Liver (tissue), 9 donors: ENCODE results near the gene HOXA7. TPM values are rescaled to one million over a fixed set of nuclear protein-coding genes. Genes with fewer than 3 reads are reported as not detected.

ENCODE experiments used
- DNase-seq: peaks from one replicate; pipeline ENCODE4 v3.0.0-alpha.2; 2017; ENCODE audit warnings: low spot score
- H3K27ac ChIP-seq, 2 donors: one replicate each; pipeline ENCODE4 v1.7.0; 2013; ENCODE audit warnings: inconsistent platforms in 2 of 2, low read length in 2 of 2, control low read depth in 1 of 2, low read depth in 1 of 2, mild to moderate bottlenecking in 1 of 2
- H3K27me3 ChIP-seq, 4 donors: one replicate each; pipeline versions ENCODE4 v1.6.1 to v1.7.0; 2013; ENCODE audit warnings: low read length in 3 of 4, inconsistent platforms in 1 of 4, mild to moderate bottlenecking in 1 of 4, moderate library complexity in 1 of 4; ENCODE audit not compliant: control insufficient read depth in 4 of 4, insufficient read depth in 4 of 4
- H3K36me3 ChIP-seq, 4 donors: one replicate each; pipeline versions ENCODE4 v1.6.1 to v1.7.0; 2013; ENCODE audit warnings: low read length in 3 of 4, mild to moderate bottlenecking in 3 of 4, low read depth in 1 of 4, moderate library complexity in 1 of 4; ENCODE audit not compliant: control insufficient read depth in 4 of 4, insufficient read depth in 3 of 4
- H3K4me1 ChIP-seq, 4 donors: one replicate each; pipeline versions ENCODE4 v1.6.1 to v1.7.0; 2013; ENCODE audit warnings: low read length in 3 of 4, mild to moderate bottlenecking in 3 of 4, moderate library complexity in 1 of 4; ENCODE audit not compliant: control insufficient read depth in 4 of 4, insufficient read depth in 4 of 4
- H3K4me3 ChIP-seq, 3 donors: one replicate each; pipeline versions ENCODE4 v1.6.1 to v1.7.0; 2013; ENCODE audit warnings: low read length in 3 of 3, control low read depth in 1 of 3, low read depth in 1 of 3, mild to moderate bottlenecking in 1 of 3
- H3K9ac ChIP-seq, 2 donors: one replicate each; pipeline ENCODE4 v1.7.0; 2013; ENCODE audit warnings: low read length in 2 of 2, mild to moderate bottlenecking in 2 of 2, moderate library complexity in 2 of 2, control low read depth in 1 of 2, low read depth in 1 of 2
- H3K9me3 ChIP-seq, 4 donors: one replicate each; pipeline versions ENCODE4 v1.6.1 to v1.7.0; 2013; ENCODE audit warnings: low read length in 3 of 4; ENCODE audit not compliant: control insufficient read depth in 4 of 4
- EGR1 ChIP-seq, 2 donors: IDR thresholded peaks; 2 replicates each; pipeline ENCODE4 v1.6.1; 2016 to 2018; ENCODE audit warnings: antibody characterized with exemption in 2 of 2, low read depth in 2 of 2
- FOXA1 ChIP-seq: IDR thresholded peaks from 2 replicates; pipeline ENCODE4 v1.6.1; 2016; ENCODE audit warnings: antibody characterized with exemption
- FOXA2 ChIP-seq: IDR thresholded peaks from 2 replicates; pipeline ENCODE4 v1.6.1; 2016; ENCODE audit warnings: antibody characterized with exemption
- GABPA ChIP-seq, 2 donors: IDR thresholded peaks in 1 of 2; conservative IDR thresholded peaks in 1 of 2; 2 replicates each; pipeline ENCODE4 v1.6.1; 2016; ENCODE audit warnings: antibody characterized with exemption in 2 of 2, mild to moderate bottlenecking in 1 of 2, moderate library complexity in 1 of 2
- HNF4A ChIP-seq, 2 donors: conservative IDR thresholded peaks; 2 replicates each; pipeline ENCODE4 v1.6.1; 2016; ENCODE audit warnings: antibody characterized with exemption in 2 of 2, mild to moderate bottlenecking in 2 of 2
- HNF4G ChIP-seq: IDR thresholded peaks from 2 replicates; pipeline ENCODE4 v1.6.1; 2016; ENCODE audit warnings: antibody characterized with exemption
- NR2F2 ChIP-seq: IDR thresholded peaks from 2 replicates; pipeline ENCODE4 v1.6.1; 2016; ENCODE audit warnings: antibody characterized with exemption
- RAD21 ChIP-seq, 2 donors: IDR thresholded peaks; 2 replicates each; pipeline ENCODE4 v1.6.1; 2016; ENCODE audit warnings: antibody characterized with exemption in 2 of 2, mild to moderate bottlenecking in 2 of 2
- RXRA ChIP-seq, 2 donors: IDR thresholded peaks; 2 replicates each; pipeline ENCODE4 v1.6.1; 2017 to 2018; ENCODE audit warnings: antibody characterized with exemption in 2 of 2, mild to moderate bottlenecking in 1 of 2
- SP1 ChIP-seq: IDR thresholded peaks from 2 replicates; pipeline ENCODE4 v1.6.1; 2018; ENCODE audit warnings: antibody characterized with exemption, mild to moderate bottlenecking
- TAF1 ChIP-seq: conservative IDR thresholded peaks from 2 replicates; pipeline ENCODE4 v1.6.1; 2016; ENCODE audit warnings: antibody characterized with exemption, mild to moderate bottlenecking
- YY1 ChIP-seq: IDR thresholded peaks from 2 replicates; pipeline ENCODE4 v1.6.1; 2016; ENCODE audit warnings: antibody characterized with exemption, mild to moderate bottlenecking
- WGBS: extraction: QIAGEN DNeasy Blood & Tissue Kit; methylation state at CpG from one replicate; pipeline ENCODE4 v1.1.7; 2013; 5-methylcytosine and 5-hydroxymethylcytosine counted together
- polyA plus RNA-seq, 2 donors: library from polyadenylated mRNA; stranded (reverse) in 1 of 2; unstranded in 1 of 2; fragments of 200-250 nt in 1 of 2; fragments of >200 nt in 1 of 2; fragmentation: Nextera tagmentation in 1 of 2; extraction: Ambion mirVana in 1 of 2; gene quantifications; one replicate each; pipeline versions ENCODE4 v1.2.1 to v1.2.3, GENCODE V29; 2013 to 2015
- total RNA-seq, 2 donors: library from RNA; depleted of rRNA; stranded (reverse); fragments of >200 nt; gene quantifications; one replicate each; pipeline ENCODE4 v1.2.3, GENCODE V29; 2014
- TF ChIP-seq, protein P1 (sequence below): fragments of 150-350 bp; IDR thresholded peaks from 2 replicates; pipeline ENCODE4 v1.5.1; 2017; ENCODE audit warnings: improper control_type of control experiment, low read depth, low read length; ENCODE audit not compliant: missing input control
- TF ChIP-seq, protein P2 (sequence below): IDR thresholded peaks from 2 replicates; pipeline ENCODE4 v1.6.1; 2016; ENCODE audit warnings: antibody characterized with exemption, mild to moderate bottlenecking
- TF ChIP-seq, protein P3 (sequence below): IDR thresholded peaks from 2 replicates; pipeline ENCODE4 v1.6.1; 2016; ENCODE audit warnings: antibody characterized with exemption
- TF ChIP-seq, protein P4 (sequence below): IDR thresholded peaks from 2 replicates; pipeline ENCODE4 v1.6.1; 2016; ENCODE audit warnings: antibody characterized with exemption
- donor health status: healthy.
- donor health status: healthy.
- donor health status: healthy.
- donor health status: healthy.
- donor health status: healthy.

Gene HOXA7
- total and polyA plus RNA-seq, 4 donors: under 0.01 to 0.05 TPM; not detected in 2

DNA sequence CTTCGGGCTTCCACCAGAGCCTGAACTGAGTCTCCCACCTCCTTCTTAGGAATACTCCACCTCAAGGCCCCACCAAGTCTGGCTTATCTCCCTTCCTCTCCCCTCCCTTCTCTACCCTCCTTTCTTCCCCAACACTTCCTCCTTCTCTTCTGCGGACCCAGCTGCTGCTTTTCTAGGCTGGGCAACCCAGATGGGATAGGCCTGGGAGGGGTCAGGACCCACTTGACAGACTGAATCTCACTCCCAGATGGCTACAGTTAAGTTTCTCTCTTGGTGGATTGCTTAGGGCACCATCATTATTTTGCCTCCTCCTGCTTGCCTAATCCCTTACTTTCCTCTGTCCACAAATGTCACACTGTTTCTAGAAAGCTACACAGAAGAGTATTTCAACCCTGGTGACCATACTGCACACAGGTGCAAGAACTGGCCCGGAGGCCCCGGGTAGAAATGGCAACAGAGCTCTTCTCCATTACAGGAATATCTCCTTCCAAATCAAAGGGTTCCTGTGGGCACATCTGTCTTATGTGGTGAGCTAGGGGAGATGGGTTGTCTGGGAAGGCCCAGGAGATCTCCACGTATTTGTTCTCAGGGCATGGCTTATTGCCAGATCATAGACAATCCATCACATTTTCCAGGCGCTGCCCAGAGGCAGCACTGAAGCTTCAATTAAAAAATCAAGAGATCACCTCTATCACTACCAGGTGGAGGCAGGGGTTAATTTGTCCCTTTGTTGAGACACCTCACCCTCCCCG, 33.7 kb upstream of the HOXA7 start:
- no peak for DNase-seq

More for the DNA sequence above, 33.7 kb upstream of the HOXA7 start:
- WGBS: 20% methylated on average over 7 of the region's 7 CpGs
- H3K27me3 ChIP-seq: peaks cover 3 to 51% (median 33%) of the 10 kb centered on the region in 4 donors
- H3K9ac ChIP-seq: no peak overlapping the region
- TF ChIP-seq HNF4A (conservative IDR thresholded peaks at IDR 0.05): no peak
- no peak for TF ChIP-seq EGR1 (IDR thresholded peaks at IDR 0.05; ENCODE audit: low read depth in 2 of 2)
- no peak for TF ChIP-seq FOXA2
- no peak for TF ChIP-seq SP1
- no peak for TF ChIP-seq RXRA (IDR thresholded peaks at IDR 0.05)
- TF ChIP-seq HNF4G: no peak
- TF ChIP-seq, protein P1, sequence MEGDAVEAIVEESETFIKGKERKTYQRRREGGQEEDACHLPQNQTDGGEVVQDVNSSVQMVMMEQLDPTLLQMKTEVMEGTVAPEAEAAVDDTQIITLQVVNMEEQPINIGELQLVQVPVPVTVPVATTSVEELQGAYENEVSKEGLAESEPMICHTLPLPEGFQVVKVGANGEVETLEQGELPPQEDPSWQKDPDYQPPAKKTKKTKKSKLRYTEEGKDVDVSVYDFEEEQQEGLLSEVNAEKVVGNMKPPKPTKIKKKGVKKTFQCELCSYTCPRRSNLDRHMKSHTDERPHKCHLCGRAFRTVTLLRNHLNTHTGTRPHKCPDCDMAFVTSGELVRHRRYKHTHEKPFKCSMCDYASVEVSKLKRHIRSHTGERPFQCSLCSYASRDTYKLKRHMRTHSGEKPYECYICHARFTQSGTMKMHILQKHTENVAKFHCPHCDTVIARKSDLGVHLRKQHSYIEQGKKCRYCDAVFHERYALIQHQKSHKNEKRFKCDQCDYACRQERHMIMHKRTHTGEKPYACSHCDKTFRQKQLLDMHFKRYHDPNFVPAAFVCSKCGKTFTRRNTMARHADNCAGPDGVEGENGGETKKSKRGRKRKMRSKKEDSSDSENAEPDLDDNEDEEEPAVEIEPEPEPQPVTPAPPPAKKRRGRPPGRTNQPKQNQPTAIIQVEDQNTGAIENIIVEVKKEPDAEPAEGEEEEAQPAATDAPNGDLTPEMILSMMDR: no peak
- TF ChIP-seq, protein P2, sequence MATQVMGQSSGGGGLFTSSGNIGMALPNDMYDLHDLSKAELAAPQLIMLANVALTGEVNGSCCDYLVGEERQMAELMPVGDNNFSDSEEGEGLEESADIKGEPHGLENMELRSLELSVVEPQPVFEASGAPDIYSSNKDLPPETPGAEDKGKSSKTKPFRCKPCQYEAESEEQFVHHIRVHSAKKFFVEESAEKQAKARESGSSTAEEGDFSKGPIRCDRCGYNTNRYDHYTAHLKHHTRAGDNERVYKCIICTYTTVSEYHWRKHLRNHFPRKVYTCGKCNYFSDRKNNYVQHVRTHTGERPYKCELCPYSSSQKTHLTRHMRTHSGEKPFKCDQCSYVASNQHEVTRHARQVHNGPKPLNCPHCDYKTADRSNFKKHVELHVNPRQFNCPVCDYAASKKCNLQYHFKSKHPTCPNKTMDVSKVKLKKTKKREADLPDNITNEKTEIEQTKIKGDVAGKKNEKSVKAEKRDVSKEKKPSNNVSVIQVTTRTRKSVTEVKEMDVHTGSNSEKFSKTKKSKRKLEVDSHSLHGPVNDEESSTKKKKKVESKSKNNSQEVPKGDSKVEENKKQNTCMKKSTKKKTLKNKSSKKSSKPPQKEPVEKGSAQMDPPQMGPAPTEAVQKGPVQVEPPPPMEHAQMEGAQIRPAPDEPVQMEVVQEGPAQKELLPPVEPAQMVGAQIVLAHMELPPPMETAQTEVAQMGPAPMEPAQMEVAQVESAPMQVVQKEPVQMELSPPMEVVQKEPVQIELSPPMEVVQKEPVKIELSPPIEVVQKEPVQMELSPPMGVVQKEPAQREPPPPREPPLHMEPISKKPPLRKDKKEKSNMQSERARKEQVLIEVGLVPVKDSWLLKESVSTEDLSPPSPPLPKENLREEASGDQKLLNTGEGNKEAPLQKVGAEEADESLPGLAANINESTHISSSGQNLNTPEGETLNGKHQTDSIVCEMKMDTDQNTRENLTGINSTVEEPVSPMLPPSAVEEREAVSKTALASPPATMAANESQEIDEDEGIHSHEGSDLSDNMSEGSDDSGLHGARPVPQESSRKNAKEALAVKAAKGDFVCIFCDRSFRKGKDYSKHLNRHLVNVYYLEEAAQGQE: no peak
- TF ChIP-seq, protein P3, sequence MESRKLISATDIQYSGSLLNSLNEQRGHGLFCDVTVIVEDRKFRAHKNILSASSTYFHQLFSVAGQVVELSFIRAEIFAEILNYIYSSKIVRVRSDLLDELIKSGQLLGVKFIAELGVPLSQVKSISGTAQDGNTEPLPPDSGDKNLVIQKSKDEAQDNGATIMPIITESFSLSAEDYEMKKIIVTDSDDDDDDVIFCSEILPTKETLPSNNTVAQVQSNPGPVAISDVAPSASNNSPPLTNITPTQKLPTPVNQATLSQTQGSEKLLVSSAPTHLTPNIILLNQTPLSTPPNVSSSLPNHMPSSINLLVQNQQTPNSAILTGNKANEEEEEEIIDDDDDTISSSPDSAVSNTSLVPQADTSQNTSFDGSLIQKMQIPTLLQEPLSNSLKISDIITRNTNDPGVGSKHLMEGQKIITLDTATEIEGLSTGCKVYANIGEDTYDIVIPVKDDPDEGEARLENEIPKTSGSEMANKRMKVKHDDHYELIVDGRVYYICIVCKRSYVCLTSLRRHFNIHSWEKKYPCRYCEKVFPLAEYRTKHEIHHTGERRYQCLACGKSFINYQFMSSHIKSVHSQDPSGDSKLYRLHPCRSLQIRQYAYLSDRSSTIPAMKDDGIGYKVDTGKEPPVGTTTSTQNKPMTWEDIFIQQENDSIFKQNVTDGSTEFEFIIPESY: no peak
- TF ChIP-seq, protein P4, sequence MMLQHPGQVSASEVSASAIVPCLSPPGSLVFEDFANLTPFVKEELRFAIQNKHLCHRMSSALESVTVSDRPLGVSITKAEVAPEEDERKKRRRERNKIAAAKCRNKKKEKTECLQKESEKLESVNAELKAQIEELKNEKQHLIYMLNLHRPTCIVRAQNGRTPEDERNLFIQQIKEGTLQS: no peak
- TF ChIP-seq TAF1: no peak
- TF ChIP-seq NR2F2: no peak
- no peak for TF ChIP-seq GABPA (IDR thresholded peaks at IDR 0.05 in 1 of 2, conservative IDR thresholded peaks at IDR 0.05 in 1 of 2)
- TF ChIP-seq FOXA1: no peak
- no peak for TF ChIP-seq YY1
- no peak for TF ChIP-seq RAD21 (IDR thresholded peaks at IDR 0.05)
- peaks cover 0 to 6% (median under 1%) of the 10 kb centered on the region in 4 donors for H3K9me3 ChIP-seq
- H3K4me3 ChIP-seq: no peak overlapping the region
- H3K27ac ChIP-seq: no peak overlapping the region
- H3K4me1 ChIP-seq: peaks cover 12 to 29% (median 18%) of the 10 kb centered on the region in 4 donors
- H3K36me3 ChIP-seq: no peaks in the 10 kb centered on the region
